IPS-NIHi7 (cell line): ENCODE results near the gene AP1M2.
"Not testable (repeated sequence)": the region's sequence is repeated elsewhere in the genome, so short reads cannot be mapped to it uniquely, and the experiment has no call there.

ENCODE experiments used
- DNase-seq: peaks from one replicate; pipeline ENCODE4 v3.0.0; 2012; ENCODE audit warnings: mixed read lengths; ENCODE audit errors: extremely low spot score

The AP1M2 gene

GRCh38 chr19:10565028-10565566 is 22.0 kb downstream of the AP1M2 start:
- DNase-seq, result peak; percentile 85

GRCh38 chr19:10562609-10563008 is 24.5 kb downstream of the AP1M2 start:
- no peak for DNase-seq

- no peak for DNase-seq
These were observed 27.0 kb downstream of the AP1M2 start for GRCh38 chr19:10560154-10560553.

- no peak for DNase-seq
These were observed 29.4 kb downstream of the AP1M2 start for GRCh38 chr19:10557603-10558197.

- no peak for DNase-seq
These were observed 31.5 kb downstream of the AP1M2 start for GRCh38 chr19:10555610-10555973.

GRCh38 chr19:10554760-10555609 is 32.1 kb downstream of the AP1M2 start:
- no peak for DNase-seq

- DNase-seq, result no peak
These were observed 33.1 kb downstream of the AP1M2 start for GRCh38 chr19:10553943-10554381.

GRCh38 chr19:10553087-10553667 is 33.9 kb downstream of the AP1M2 start:
- no peak for DNase-seq

GRCh38 chr19:10552510-10553053 is 34.5 kb downstream of the AP1M2 start:
- DNase-seq, result peak; percentile 81

GRCh38 chr19:10551698-10552301 is 35.3 kb downstream of the AP1M2 start:
- peak; percentile 43 for DNase-seq

GRCh38 chr19:10551006-10551405 is 36.1 kb downstream of the AP1M2 start:
- DNase-seq, result not testable (repeated sequence)

- no peak for DNase-seq
These were observed 36.8 kb downstream of the AP1M2 start for GRCh38 chr19:10550336-10550735.

GRCh38 chr19:10549733-10550132 is 37.4 kb downstream of the AP1M2 start:
- DNase-seq, result no peak

GRCh38 chr19:10548746-10549276 is 38.3 kb downstream of the AP1M2 start:
- DNase-seq, result no peak

- no peak for DNase-seq
These were observed 40.3 kb downstream of the AP1M2 start for GRCh38 chr19:10546817-10547216.

GRCh38 chr19:10544753-10545251 is 42.3 kb downstream of the AP1M2 start:
- DNase-seq, result no peak

GRCh38 chr19:10544242-10544752 is 42.8 kb downstream of the AP1M2 start:
- peak; percentile 31 for DNase-seq

GRCh38 chr19:10543420-10544241 is 43.5 kb downstream of the AP1M2 start, which contains the start of gene ATG4D:
TSS of gene ATG4D (plus strand) at chr19:10543904. CDS start at chr19:10544091, 187 bp downstream.
- DNase-seq, result peak; percentile 100

GRCh38 chr19:10543059-10543419 is 44.1 kb downstream of the AP1M2 start:
- DNase-seq, result no peak

GRCh38 chr19:10539016-10539415 is 48.1 kb downstream of the AP1M2 start:
- not testable (repeated sequence) for DNase-seq
